HepG2 (cell line): ENCODE data around the gene XXYLT1. TPM values are rescaled to one million over a fixed set of nuclear protein-coding genes. Genes with fewer than 3 reads are reported as not detected.

Experiments used
- ATAC-seq: fragments of 200-7000 bp; cut with Tn5 transposase; 3 replicates; pipeline ENCODE4 v1.9.1; 2020; ENCODE audit warnings: mild to moderate bottlenecking, moderate library complexity
- BruUV-seq: library from RNA; stranded (reverse); fragments of 400-500 nt; replicated peaks from 2 replicates; lab custom pipeline; 2021; lab: Mats Ljungman, UMichigan
- CTCF ChIA-PET: fragments of 300-600 bp; formaldehyde crosslinking; extraction: SDS; loops from one replicate; lab custom pipeline; 2021; ENCODE audit warnings: low total read pairs, inconsistent platforms, low intra/inter-chr PET ratio; lab: Yijun Ruan, JAX
- POLR2A ChIA-PET: fragments of 350-600 bp; sonication (Branson Sonifier 250); formaldehyde crosslinking; loops from one replicate; lab custom pipeline; 2020; ENCODE audit warnings: antibody characterized with exemption, inconsistent platforms; lab: Yijun Ruan, JAX
- DNase-seq: peaks from one replicate; pipeline ENCODE4 v3.0.0-alpha.2; 2015; ENCODE audit warnings: low spot score
- FAIRE-seq: peaks from 3 replicates; lab custom pipeline; 2011; peaks lifted over from hg19 to GRCh38; lab: Jason Lieb, UNC
- H2AFZ ChIP-seq: one replicate; pipeline ENCODE4 v1.6.1; 2011; ENCODE audit warnings: low read length, inconsistent platforms
- H3K27ac ChIP-seq: fragments of 300-600 bp; 3 replicates; pipeline ENCODE4 v1.8.0; 2011; ENCODE audit warnings: mixed run types, mild to moderate bottlenecking, mixed read lengths, low read length, inconsistent platforms; ENCODE audit not compliant: insufficient read depth; ENCODE audit errors: extremely low read length
- H3K27me3 ChIP-seq, 2 experiments: fragments of 200-600 bp in 1 of 2; 2 replicates in 1 of 2; 3 replicates in 1 of 2; pipeline versions ENCODE4 v1.6.0 to v1.8.0; 2011; ENCODE audit warnings: low read length in 2 of 2, mild to moderate bottlenecking in 2 of 2, moderate library complexity in 2 of 2, inconsistent platforms in 1 of 2; ENCODE audit not compliant: insufficient read depth in 2 of 2, control insufficient read depth in 1 of 2
- H3K36me3 ChIP-seq, 2 experiments: fragments of 200-600 bp in 1 of 2; replicated peaks in 1 of 2; 2 replicates in 1 of 2; 3 replicates in 1 of 2; pipeline versions ENCODE4 v1.5.1 to v1.8.0; 2011; ENCODE audit warnings: low read length in 2 of 2, inconsistent platforms in 1 of 2; ENCODE audit not compliant: insufficient read depth in 2 of 2, control insufficient read depth in 1 of 2
- H3K4me1 ChIP-seq: 2 replicates; pipeline ENCODE4 v1.5.1; 2012; ENCODE audit warnings: low read length, inconsistent platforms; ENCODE audit not compliant: insufficient read depth
- H3K4me2 ChIP-seq: 2 replicates; pipeline ENCODE4 v1.6.0; 2011; ENCODE audit warnings: low read depth, low read length, inconsistent platforms
- H3K4me3 ChIP-seq, 3 experiments: fragments of 200-600 bp in 1 of 3; sonication (generic), shearing (Covaris generic) in 1 of 3; replicated peaks in 1 of 3; 2 replicates each; pipeline ENCODE4 v1.5.1; 2011 to 2016; ENCODE audit warnings: low read length in 3 of 3, inconsistent platforms in 2 of 3, low read depth in 2 of 3, mild to moderate bottlenecking in 2 of 3, control low read depth in 1 of 3, mixed read lengths in 1 of 3; ENCODE audit not compliant: insufficient read depth in 1 of 3
- H3K79me2 ChIP-seq: one replicate; pipeline ENCODE4 v1.6.1; 2011; ENCODE audit warnings: low read length, inconsistent platforms; ENCODE audit not compliant: insufficient read depth
- H3K9ac ChIP-seq: 2 replicates; pipeline ENCODE4 v1.6.0; 2011; ENCODE audit warnings: mild to moderate bottlenecking, low read depth, low read length, inconsistent platforms; ENCODE audit not compliant: insufficient read depth
- H3K9me3 ChIP-seq: 2 replicates; pipeline ENCODE4 v1.5.1; 2012; ENCODE audit warnings: mild to moderate bottlenecking, low read length
- H4K20me1 ChIP-seq: 2 replicates; pipeline ENCODE4 v1.6.0; 2011; ENCODE audit warnings: inconsistent platforms, mild to moderate bottlenecking, low read length, moderate library complexity; ENCODE audit not compliant: insufficient read depth
- JDP2 ChIP-seq: sonication (generic); formaldehyde crosslinking; IDR thresholded peaks from 2 replicates; pipeline ENCODE4 v1.8.1; 2022; ENCODE audit warnings: missing genetic modification reagents, borderline replicate concordance
- POLR2A ChIP-seq, 2 experiments: IDR thresholded peaks; 2 replicates each; pipeline ENCODE4 v1.6.1; 2011; ENCODE audit warnings: low read depth in 2 of 2, low read length in 2 of 2, mild to moderate bottlenecking in 1 of 2, moderate library complexity in 1 of 2; ENCODE audit not compliant: insufficient read depth in 1 of 2
- SALL2 ChIP-seq: sonication (generic); formaldehyde crosslinking; IDR thresholded peaks from 2 replicates; pipeline ENCODE4 v1.8.1; 2023; ENCODE audit warnings: mild to moderate bottlenecking, missing genetic modification reagents, inconsistent platforms
- SMAD3 ChIP-seq: sonication (generic); formaldehyde crosslinking; IDR thresholded peaks from 2 replicates; pipeline ENCODE4 v1.4.0; 2020; ENCODE audit warnings: missing genetic modification reagents
- ZNF143 ChIP-seq: sonication (generic); formaldehyde crosslinking; IDR thresholded peaks from 2 replicates; pipeline ENCODE4 v1.4.0; 2020; ENCODE audit warnings: missing genetic modification reagents
- ZNF598 ChIP-seq: sonication (generic); formaldehyde crosslinking; IDR thresholded peaks from 2 replicates; pipeline ENCODE4 v1.5.1; 2020; ENCODE audit warnings: mild to moderate bottlenecking, missing genetic modification reagents, borderline replicate concordance
- WGBS: methylation state at CpG from one replicate; pipeline ENCODE4 v1.1.6; 2017; ENCODE audit warnings: low lambda C conversion rate; 5-methylcytosine and 5-hydroxymethylcytosine counted together
- in situ Hi-C: cut with HindIII; loops from 2 replicates; pipeline ENCODE4 v1.10.0; 2017; ENCODE audit warnings: low pct_unique_long_range_greater_than_20kb; ENCODE audit not compliant: extremely low pct_ligation_motif_present
- intact Hi-C: fragments of 100-400 bp; cut with micrococcal nuclease; formaldehyde crosslinking; loops from one replicate; pipeline ENCODE4 v1.10.0; 2022; ENCODE audit not compliant: unreplicated experiment
- polyA plus RNA-seq, 8 experiments: library from polyadenylated mRNA; depleted of rRNA in 3 of 8; stranded (reverse) in 7 of 8; unstranded in 1 of 8; fragments of >200 nt; fragmentation: Illumina TruSeq in 4 of 8; extraction: Trizol in 4 of 8; gene quantifications; 2 replicates each; pipeline versions ENCODE4 v1.2.1 to v1.2.3, GENCODE V29; 2011 to 2016; ENCODE audit warnings: low read depth in 4 of 8, missing spikeins in 1 of 8, mixed read lengths in 1 of 8; ENCODE audit not compliant: insufficient read depth in 1 of 8
- total RNA-seq, 5 experiments: library from RNA; depleted of rRNA; stranded (reverse); fragments of >200 nt; fragmentation: Illumina TruSeq; extraction: Trizol; gene quantifications; 2 replicates each; pipeline ENCODE4 v1.2.3, GENCODE V29; 2016; ENCODE audit warnings: low read depth in 1 of 5
- TF ChIP-seq, protein P1 (sequence below): sonication (generic); formaldehyde crosslinking; IDR thresholded peaks from 2 replicates; pipeline ENCODE4 v1.5.0; 2020; ENCODE audit warnings: mild to moderate bottlenecking, missing genetic modification reagents
- TF ChIP-seq, protein P2 (sequence below): sonication (generic); formaldehyde crosslinking; IDR thresholded peaks from 2 replicates; pipeline ENCODE4 v1.4.0; 2020; ENCODE audit warnings: mild to moderate bottlenecking, low read depth, missing genetic modification reagents
- TF ChIP-seq, protein P3 (sequence below): IDR thresholded peaks from 2 replicates; pipeline ENCODE4 v1.6.1; 2016; ENCODE audit warnings: mild to moderate bottlenecking
- TF ChIP-seq, protein P4 (sequence below): IDR thresholded peaks from 2 replicates; pipeline ENCODE4 v1.6.1; 2012; ENCODE audit warnings: inconsistent platforms
- TF ChIP-seq, protein P5 (sequence below): sonication (generic); formaldehyde crosslinking; IDR thresholded peaks from 2 replicates; pipeline ENCODE4 v1.4.0; 2020; ENCODE audit warnings: missing genetic modification reagents
- TF ChIP-seq, protein P6 (sequence below): sonication (generic); formaldehyde crosslinking; IDR thresholded peaks from 2 replicates; pipeline ENCODE4 v1.5.1; 2020; ENCODE audit warnings: missing genetic modification reagents, mild to moderate bottlenecking, borderline replicate concordance

Gene XXYLT1
- total and polyA plus RNA-seq, 2 of the 13 experiments (the other 11 are each of a cell fraction or from before 2014, with no cell fraction given), result 17.7 to 19.0 TPM

DNA sequence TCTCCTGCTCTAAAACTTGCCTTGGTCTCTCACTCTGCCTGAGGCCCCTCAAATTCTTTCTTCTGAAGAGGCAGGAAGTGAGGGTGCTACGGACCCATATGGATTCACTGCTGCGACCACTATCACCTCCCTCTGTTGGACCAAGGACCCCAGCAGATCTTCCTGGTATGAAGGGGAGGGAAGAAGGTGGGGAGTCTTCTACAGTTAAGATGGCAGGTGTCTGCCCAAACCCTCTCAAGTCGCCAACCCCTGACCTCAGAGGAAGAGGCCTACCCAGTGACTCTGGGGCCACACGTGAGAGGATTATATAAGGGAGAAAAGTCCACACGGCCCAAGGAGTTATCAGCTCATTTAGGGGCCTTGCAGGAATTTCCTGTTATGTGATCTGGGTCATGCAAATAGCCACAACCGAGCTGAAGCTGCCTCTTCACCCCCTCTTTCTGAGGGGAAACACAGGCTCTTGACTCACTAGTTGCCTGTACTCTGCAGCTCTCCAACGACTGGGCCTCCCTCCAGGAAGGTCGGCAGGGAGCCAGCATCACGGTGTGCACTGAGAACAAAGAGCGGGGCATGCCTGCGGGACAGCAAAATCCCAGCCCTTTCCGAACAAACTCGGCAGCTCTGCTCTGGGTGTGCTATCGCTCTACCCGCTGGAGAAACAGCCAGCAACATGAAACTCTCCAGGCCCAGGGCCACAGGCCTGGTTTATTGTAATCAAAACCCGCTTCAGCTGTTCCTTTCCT lies 116.0 kb downstream of the XXYLT1 start:
- peak; percentile 93 for ATAC-seq
- FAIRE-seq, result peak; percentile 94
- peak; percentile 66; the same call in 1 of the 2 replicates for TF ChIP-seq ZNF598 (CRISPR knock-in tag)
- TF ChIP-seq JDP2 (CRISPR knock-in tag), result no peak
- TF ChIP-seq, protein P1, sequence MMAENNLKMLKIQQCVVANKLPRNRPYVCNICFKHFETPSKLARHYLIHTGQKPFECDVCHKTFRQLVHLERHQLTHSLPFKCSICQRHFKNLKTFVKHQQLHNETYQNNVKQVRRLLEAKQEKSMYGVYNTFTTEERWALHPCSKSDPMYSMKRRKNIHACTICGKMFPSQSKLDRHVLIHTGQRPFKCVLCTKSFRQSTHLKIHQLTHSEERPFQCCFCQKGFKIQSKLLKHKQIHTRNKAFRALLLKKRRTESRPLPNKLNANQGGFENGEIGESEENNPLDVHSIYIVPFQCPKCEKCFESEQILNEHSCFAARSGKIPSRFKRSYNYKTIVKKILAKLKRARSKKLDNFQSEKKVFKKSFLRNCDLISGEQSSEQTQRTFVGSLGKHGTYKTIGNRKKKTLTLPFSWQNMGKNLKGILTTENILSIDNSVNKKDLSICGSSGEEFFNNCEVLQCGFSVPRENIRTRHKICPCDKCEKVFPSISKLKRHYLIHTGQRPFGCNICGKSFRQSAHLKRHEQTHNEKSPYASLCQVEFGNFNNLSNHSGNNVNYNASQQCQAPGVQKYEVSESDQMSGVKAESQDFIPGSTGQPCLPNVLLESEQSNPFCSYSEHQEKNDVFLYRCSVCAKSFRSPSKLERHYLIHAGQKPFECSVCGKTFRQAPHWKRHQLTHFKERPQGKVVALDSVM (CRISPR knock-in tag), result peak; percentile 59
- TF ChIP-seq, protein P2, sequence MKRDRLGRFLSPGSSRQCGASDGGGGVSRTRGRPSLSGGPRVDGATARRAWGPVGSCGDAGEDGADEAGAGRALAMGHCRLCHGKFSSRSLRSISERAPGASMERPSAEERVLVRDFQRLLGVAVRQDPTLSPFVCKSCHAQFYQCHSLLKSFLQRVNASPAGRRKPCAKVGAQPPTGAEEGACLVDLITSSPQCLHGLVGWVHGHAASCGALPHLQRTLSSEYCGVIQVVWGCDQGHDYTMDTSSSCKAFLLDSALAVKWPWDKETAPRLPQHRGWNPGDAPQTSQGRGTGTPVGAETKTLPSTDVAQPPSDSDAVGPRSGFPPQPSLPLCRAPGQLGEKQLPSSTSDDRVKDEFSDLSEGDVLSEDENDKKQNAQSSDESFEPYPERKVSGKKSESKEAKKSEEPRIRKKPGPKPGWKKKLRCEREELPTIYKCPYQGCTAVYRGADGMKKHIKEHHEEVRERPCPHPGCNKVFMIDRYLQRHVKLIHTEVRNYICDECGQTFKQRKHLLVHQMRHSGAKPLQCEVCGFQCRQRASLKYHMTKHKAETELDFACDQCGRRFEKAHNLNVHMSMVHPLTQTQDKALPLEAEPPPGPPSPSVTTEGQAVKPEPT, result 0 out of 2 replicates have a peak, but pooled peaks have one; percentile 53
- 0 out of 2 replicates have a peak, but pooled peaks have one; percentile 63 for TF ChIP-seq SALL2
- TF ChIP-seq POLR2A (IDR thresholded peaks at IDR 0.05; ENCODE audit: insufficient read depth in 1 of 2, low read depth in 2 of 2, low read length in 2 of 2), result peak in 1 of 2 experiments; percentile 19; a peak in 1 of 4 replicates
- peak; percentile 28; the same call in 1 of the 2 replicates for TF ChIP-seq SMAD3 (CRISPR knock-in tag)
- TF ChIP-seq, protein P3, sequence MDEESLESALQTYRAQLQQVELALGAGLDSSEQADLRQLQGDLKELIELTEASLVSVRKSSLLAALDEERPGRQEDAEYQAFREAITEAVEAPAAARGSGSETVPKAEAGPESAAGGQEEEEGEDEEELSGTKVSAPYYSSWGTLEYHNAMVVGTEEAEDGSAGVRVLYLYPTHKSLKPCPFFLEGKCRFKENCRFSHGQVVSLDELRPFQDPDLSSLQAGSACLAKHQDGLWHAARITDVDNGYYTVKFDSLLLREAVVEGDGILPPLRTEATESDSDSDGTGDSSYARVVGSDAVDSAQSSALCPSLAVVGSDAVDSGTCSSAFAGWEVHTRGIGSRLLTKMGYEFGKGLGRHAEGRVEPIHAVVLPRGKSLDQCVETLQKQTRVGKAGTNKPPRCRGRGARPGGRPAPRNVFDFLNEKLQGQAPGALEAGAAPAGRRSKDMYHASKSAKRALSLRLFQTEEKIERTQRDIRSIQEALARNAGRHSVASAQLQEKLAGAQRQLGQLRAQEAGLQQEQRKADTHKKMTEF (CRISPR knock-in tag), result peak; percentile 70
- no peak for TF ChIP-seq ZNF143 (CRISPR knock-in tag)
- TF ChIP-seq, protein P4, sequence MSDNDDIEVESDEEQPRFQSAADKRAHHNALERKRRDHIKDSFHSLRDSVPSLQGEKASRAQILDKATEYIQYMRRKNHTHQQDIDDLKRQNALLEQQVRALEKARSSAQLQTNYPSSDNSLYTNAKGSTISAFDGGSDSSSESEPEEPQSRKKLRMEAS, result peak; percentile 82
- TF ChIP-seq, protein P5, sequence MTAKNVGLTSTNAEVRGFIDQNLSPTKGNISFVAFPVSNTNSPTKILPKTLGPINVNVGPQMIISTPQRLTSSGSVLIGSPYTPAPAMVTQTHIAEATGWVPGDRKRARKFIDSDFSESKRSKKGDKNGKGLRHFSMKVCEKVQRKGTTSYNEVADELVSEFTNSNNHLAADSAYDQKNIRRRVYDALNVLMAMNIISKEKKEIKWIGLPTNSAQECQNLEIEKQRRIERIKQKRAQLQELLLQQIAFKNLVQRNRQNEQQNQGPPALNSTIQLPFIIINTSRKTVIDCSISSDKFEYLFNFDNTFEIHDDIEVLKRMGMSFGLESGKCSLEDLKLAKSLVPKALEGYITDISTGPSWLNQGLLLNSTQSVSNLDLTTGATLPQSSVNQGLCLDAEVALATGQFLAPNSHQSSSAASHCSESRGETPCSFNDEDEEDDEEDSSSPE, result peak; percentile 36; the same call in 1 of the 2 replicates
- TF ChIP-seq, protein P6, sequence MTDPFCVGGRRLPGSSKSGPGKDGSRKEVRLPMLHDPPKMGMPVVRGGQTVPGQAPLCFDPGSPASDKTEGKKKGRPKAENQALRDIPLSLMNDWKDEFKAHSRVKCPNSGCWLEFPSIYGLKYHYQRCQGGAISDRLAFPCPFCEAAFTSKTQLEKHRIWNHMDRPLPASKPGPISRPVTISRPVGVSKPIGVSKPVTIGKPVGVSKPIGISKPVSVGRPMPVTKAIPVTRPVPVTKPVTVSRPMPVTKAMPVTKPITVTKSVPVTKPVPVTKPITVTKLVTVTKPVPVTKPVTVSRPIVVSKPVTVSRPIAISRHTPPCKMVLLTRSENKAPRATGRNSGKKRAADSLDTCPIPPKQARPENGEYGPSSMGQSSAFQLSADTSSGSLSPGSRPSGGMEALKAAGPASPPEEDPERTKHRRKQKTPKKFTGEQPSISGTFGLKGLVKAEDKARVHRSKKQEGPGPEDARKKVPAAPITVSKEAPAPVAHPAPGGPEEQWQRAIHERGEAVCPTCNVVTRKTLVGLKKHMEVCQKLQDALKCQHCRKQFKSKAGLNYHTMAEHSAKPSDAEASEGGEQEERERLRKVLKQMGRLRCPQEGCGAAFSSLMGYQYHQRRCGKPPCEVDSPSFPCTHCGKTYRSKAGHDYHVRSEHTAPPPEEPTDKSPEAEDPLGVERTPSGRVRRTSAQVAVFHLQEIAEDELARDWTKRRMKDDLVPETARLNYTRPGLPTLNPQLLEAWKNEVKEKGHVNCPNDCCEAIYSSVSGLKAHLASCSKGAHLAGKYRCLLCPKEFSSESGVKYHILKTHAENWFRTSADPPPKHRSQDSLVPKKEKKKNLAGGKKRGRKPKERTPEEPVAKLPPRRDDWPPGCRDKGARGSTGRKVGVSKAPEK (CRISPR knock-in tag), result no peak

More for the DNA sequence above, 116.0 kb downstream of the XXYLT1 start:
- Histone ChIP-seq H3K4me1 (peaks cover 88% of the 10 kb centered on the region), H3K9me3 (no peaks in the 10 kb centered on the region), H3K9ac (peak overlapping the region; percentile 1; the same call in 1 of the 2 replicates), H3K4me2 (peak overlapping the region; percentile 31), H4K20me1 (no peaks in the 10 kb centered on the region), H3K79me2 (peaks cover 8% of the 10 kb centered on the region), H2AFZ (no peak overlapping the region), H3K27me3 (no peaks in the 10 kb centered on the region), H3K27ac (peak overlapping the region; percentile 82), H3K36me3 (0 out of 5 replicates have a peak, but pooled peaks cover 2 to 3% of the 10 kb centered on the region in 2 experiments), H3K4me3 (no peak overlapping the region)
- in situ Hi-C loops (no loop called here), intact Hi-C loops (no loop called here)
- BruUV-seq, result no TSS peak
- ChIA-PET POLR2A (interaction anchor here (0.8 to 1.5 kb wide), 4 partner anchors 9 to 104 kb away, joined by 4 to 8 read pairs (median 5); no protein-coding TSS in a partner anchor), CTCF (no interaction called here)
- WGBS, result 33% methylated on average over 10 of the region's 16 CpGs
- peak; percentile 91 for DNase-seq
